HepG2 (cell line): ENCODE measurements around the gene CCDC57. TPM values are rescaled to one million over a fixed set of nuclear protein-coding genes. Genes with fewer than 3 reads are reported as not detected.

Source experiments
- ATAC-seq: fragments of 200-7000 bp; cut with Tn5 transposase; 3 replicates; pipeline ENCODE4 v1.9.1; 2020; ENCODE audit warnings: mild to moderate bottlenecking, moderate library complexity
- BruUV-seq: library from RNA; stranded (reverse); fragments of 400-500 nt; replicated peaks from 2 replicates; lab custom pipeline; 2021; lab: Mats Ljungman, UMichigan
- CTCF ChIA-PET: fragments of 300-600 bp; formaldehyde crosslinking; extraction: SDS; loops from one replicate; lab custom pipeline; 2021; ENCODE audit warnings: low total read pairs, inconsistent platforms, low intra/inter-chr PET ratio; lab: Yijun Ruan, JAX
- POLR2A ChIA-PET: fragments of 350-600 bp; sonication (Branson Sonifier 250); formaldehyde crosslinking; loops from one replicate; lab custom pipeline; 2020; ENCODE audit warnings: antibody characterized with exemption, inconsistent platforms; lab: Yijun Ruan, JAX
- DNase-seq: peaks from one replicate; pipeline ENCODE4 v3.0.0-alpha.2; 2015; ENCODE audit warnings: low spot score
- FAIRE-seq: peaks from 3 replicates; lab custom pipeline; 2011; peaks lifted over from hg19 to GRCh38; lab: Jason Lieb, UNC
- H2AFZ ChIP-seq: one replicate; pipeline ENCODE4 v1.6.1; 2011; ENCODE audit warnings: low read length, inconsistent platforms
- H3K27ac ChIP-seq: fragments of 300-600 bp; 3 replicates; pipeline ENCODE4 v1.8.0; 2011; ENCODE audit warnings: mixed run types, mild to moderate bottlenecking, mixed read lengths, low read length, inconsistent platforms; ENCODE audit not compliant: insufficient read depth; ENCODE audit errors: extremely low read length
- H3K27me3 ChIP-seq, 2 experiments: fragments of 200-600 bp in 1 of 2; 2 replicates in 1 of 2; 3 replicates in 1 of 2; pipeline versions ENCODE4 v1.6.0 to v1.8.0; 2011; ENCODE audit warnings: low read length in 2 of 2, mild to moderate bottlenecking in 2 of 2, moderate library complexity in 2 of 2, inconsistent platforms in 1 of 2; ENCODE audit not compliant: insufficient read depth in 2 of 2, control insufficient read depth in 1 of 2
- H3K36me3 ChIP-seq, 2 experiments: fragments of 200-600 bp in 1 of 2; replicated peaks in 1 of 2; 2 replicates in 1 of 2; 3 replicates in 1 of 2; pipeline versions ENCODE4 v1.5.1 to v1.8.0; 2011; ENCODE audit warnings: low read length in 2 of 2, inconsistent platforms in 1 of 2; ENCODE audit not compliant: insufficient read depth in 2 of 2, control insufficient read depth in 1 of 2
- H3K4me1 ChIP-seq: 2 replicates; pipeline ENCODE4 v1.5.1; 2012; ENCODE audit warnings: low read length, inconsistent platforms; ENCODE audit not compliant: insufficient read depth
- H3K4me2 ChIP-seq: 2 replicates; pipeline ENCODE4 v1.6.0; 2011; ENCODE audit warnings: low read depth, low read length, inconsistent platforms
- H3K4me3 ChIP-seq, 3 experiments: fragments of 200-600 bp in 1 of 3; sonication (generic), shearing (Covaris generic) in 1 of 3; replicated peaks in 1 of 3; 2 replicates each; pipeline ENCODE4 v1.5.1; 2011 to 2016; ENCODE audit warnings: low read length in 3 of 3, inconsistent platforms in 2 of 3, low read depth in 2 of 3, mild to moderate bottlenecking in 2 of 3, control low read depth in 1 of 3, mixed read lengths in 1 of 3; ENCODE audit not compliant: insufficient read depth in 1 of 3
- H3K79me2 ChIP-seq: one replicate; pipeline ENCODE4 v1.6.1; 2011; ENCODE audit warnings: low read length, inconsistent platforms; ENCODE audit not compliant: insufficient read depth
- H3K9ac ChIP-seq: 2 replicates; pipeline ENCODE4 v1.6.0; 2011; ENCODE audit warnings: mild to moderate bottlenecking, low read depth, low read length, inconsistent platforms; ENCODE audit not compliant: insufficient read depth
- H3K9me3 ChIP-seq: 2 replicates; pipeline ENCODE4 v1.5.1; 2012; ENCODE audit warnings: mild to moderate bottlenecking, low read length
- H4K20me1 ChIP-seq: 2 replicates; pipeline ENCODE4 v1.6.0; 2011; ENCODE audit warnings: inconsistent platforms, mild to moderate bottlenecking, low read length, moderate library complexity; ENCODE audit not compliant: insufficient read depth
- ARID2 ChIP-seq: sonication (generic); formaldehyde crosslinking; IDR thresholded peaks from 2 replicates; pipeline ENCODE4 v1.8.1; 2022; ENCODE audit warnings: mild to moderate bottlenecking, missing genetic modification reagents, borderline replicate concordance
- GTF2F1 ChIP-seq: fragments of 150-350 bp; IDR thresholded peaks from 2 replicates; pipeline ENCODE4 v1.6.1; 2014; ENCODE audit warnings: low read length
- HDAC2 ChIP-seq: sonication (generic); formaldehyde crosslinking; IDR thresholded peaks from 2 replicates; pipeline ENCODE4 v1.4.0; 2020; ENCODE audit warnings: missing genetic modification reagents
- HDAC6 ChIP-seq: fragments of 200-600 bp; sonication (generic); IDR thresholded peaks from 2 replicates; pipeline ENCODE4 v1.7.0; 2017; ENCODE audit warnings: mild to moderate bottlenecking, antibody characterized with exemption, low read length, low read depth
- HMGA1 ChIP-seq: sonication (generic); formaldehyde crosslinking; conservative IDR thresholded peaks from 2 replicates; pipeline ENCODE4 v1.4.0; 2020; ENCODE audit warnings: missing genetic modification reagents
- MLLT10 ChIP-seq: sonication (generic); formaldehyde crosslinking; IDR thresholded peaks from 2 replicates; pipeline ENCODE4 v1.4.0; 2020; ENCODE audit warnings: missing genetic modification reagents
- NAIF1 ChIP-seq: sonication (generic); formaldehyde crosslinking; IDR thresholded peaks from 2 replicates; pipeline ENCODE4 v1.5.0; 2020; ENCODE audit warnings: mild to moderate bottlenecking, missing genetic modification reagents, borderline replicate concordance
- NCOA5 ChIP-seq: sonication (generic); formaldehyde crosslinking; IDR thresholded peaks from 2 replicates; pipeline ENCODE4 v1.4.0; 2020; ENCODE audit warnings: missing genetic modification reagents
- ONECUT2 ChIP-seq: sonication (generic); formaldehyde crosslinking; IDR thresholded peaks from 2 replicates; pipeline ENCODE4 v1.4.0; 2020; ENCODE audit warnings: missing genetic modification reagents
- SIN3A ChIP-seq: IDR thresholded peaks from 2 replicates; pipeline ENCODE4 v1.6.1; 2011; ENCODE audit warnings: low read depth, mild to moderate bottlenecking, control low read depth, low read length, borderline replicate concordance
- ZC3H13 ChIP-seq: sonication (generic); formaldehyde crosslinking; IDR thresholded peaks from 2 replicates; pipeline ENCODE4 v1.8.1; 2023; ENCODE audit warnings: mild to moderate bottlenecking, missing genetic modification reagents, moderate library complexity
- ZHX1 ChIP-seq: sonication (generic); formaldehyde crosslinking; IDR thresholded peaks from 2 replicates; pipeline ENCODE4 v1.8.1; 2022; ENCODE audit warnings: low read depth, mild to moderate bottlenecking, missing genetic modification reagents
- ZNF280B ChIP-seq: sonication (generic); formaldehyde crosslinking; IDR thresholded peaks from 2 replicates; pipeline ENCODE4 v1.5.0; 2020; ENCODE audit warnings: missing genetic modification reagents, mild to moderate bottlenecking, borderline replicate concordance
- ZNF547 ChIP-seq: sonication (generic); formaldehyde crosslinking; IDR thresholded peaks from 2 replicates; pipeline ENCODE4 v1.5.1; 2020; ENCODE audit warnings: mild to moderate bottlenecking, missing genetic modification reagents
- ZNF784 ChIP-seq: sonication (generic); formaldehyde crosslinking; IDR thresholded peaks from 2 replicates; pipeline ENCODE4 v1.5.1; 2020; ENCODE audit warnings: missing genetic modification reagents, mild to moderate bottlenecking, borderline replicate concordance
- WGBS: methylation state at CpG from one replicate; pipeline ENCODE4 v1.1.6; 2017; ENCODE audit warnings: low lambda C conversion rate; 5-methylcytosine and 5-hydroxymethylcytosine counted together
- in situ Hi-C: cut with HindIII; loops from 2 replicates; pipeline ENCODE4 v1.10.0; 2017; ENCODE audit warnings: low pct_unique_long_range_greater_than_20kb; ENCODE audit not compliant: extremely low pct_ligation_motif_present
- intact Hi-C: fragments of 100-400 bp; cut with micrococcal nuclease; formaldehyde crosslinking; loops from one replicate; pipeline ENCODE4 v1.10.0; 2022; ENCODE audit not compliant: unreplicated experiment
- polyA plus RNA-seq, 8 experiments: library from polyadenylated mRNA; depleted of rRNA in 3 of 8; stranded (reverse) in 7 of 8; unstranded in 1 of 8; fragments of >200 nt; fragmentation: Illumina TruSeq in 4 of 8; extraction: Trizol in 4 of 8; gene quantifications; 2 replicates each; pipeline versions ENCODE4 v1.2.1 to v1.2.3, GENCODE V29; 2011 to 2016; ENCODE audit warnings: low read depth in 4 of 8, missing spikeins in 1 of 8, mixed read lengths in 1 of 8; ENCODE audit not compliant: insufficient read depth in 1 of 8
- total RNA-seq, 5 experiments: library from RNA; depleted of rRNA; stranded (reverse); fragments of >200 nt; fragmentation: Illumina TruSeq; extraction: Trizol; gene quantifications; 2 replicates each; pipeline ENCODE4 v1.2.3, GENCODE V29; 2016; ENCODE audit warnings: low read depth in 1 of 5
- TF ChIP-seq, protein P1 (sequence below): sonication (generic); formaldehyde crosslinking; IDR thresholded peaks from 2 replicates; pipeline ENCODE4 v1.4.0; 2020; ENCODE audit warnings: low read depth, mild to moderate bottlenecking, missing genetic modification reagents

The CCDC57 gene
- total and polyA plus RNA-seq, 2 of the 13 experiments (the other 11 are each of a cell fraction or from before 2014, with no cell fraction given), result 59.3 to 59.9 TPM

DNA sequence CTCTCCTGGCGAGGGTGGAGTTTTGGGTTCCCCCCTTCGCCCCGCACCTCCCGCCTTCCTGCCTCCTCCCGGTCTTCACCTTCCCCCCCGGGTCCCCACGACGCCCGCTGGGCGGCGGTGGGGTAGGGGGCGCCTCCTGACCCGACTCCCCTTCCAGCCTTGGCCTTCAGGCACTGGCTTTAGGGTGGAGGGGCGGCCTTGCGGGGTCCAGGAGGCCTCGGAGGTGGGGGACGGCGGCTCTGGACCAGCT lies 18.6 kb upstream of the CCDC57 start (continued):
- TF ChIP-seq ARID2 (CRISPR knock-in tag) (peak; percentile 45; the same call in 1 of the 2 replicates), ZC3H13 (peak; percentile 15)

- Histone ChIP-seq H3K27ac (peak overlapping the region; percentile 84), H4K20me1 (peaks cover 62% of the 10 kb centered on the region), H3K27me3 (no peaks in the 10 kb centered on the region; a peak in 1 of 5 replicates), H3K36me3 (peaks cover 13 to 18% of the 10 kb centered on the region in 2 experiments; a peak in 3 of 5 replicates), H3K4me1 (peaks cover 75% of the 10 kb centered on the region), H3K4me2 (peak overlapping the region; percentile 87), H3K9me3 (no peaks in the 10 kb centered on the region), H3K79me2 (peaks cover 64% of the 10 kb centered on the region), H3K9ac (peak overlapping the region; percentile 91), H3K4me3 (peak overlapping the region; percentile 76 to 99 (median 97)), H2AFZ (no peak overlapping the region)
- DNase-seq (peak; percentile 87), FAIRE-seq (peak; percentile 51), ATAC-seq (peak; percentile 53)
- TSS peak; percentile 67 for BruUV-seq
- ChIA-PET POLR2A (interaction anchor here (1.0 to 5.0 kb wide), 18 partner anchors 11 to 193 kb away, joined by 3 to 117 read pairs (median 5); partner anchors contain the start of genes CCDC57, CD7, CSNK1D and DCXR), CTCF (interaction anchor here (1.9 kb wide), 1 partner anchor 26 kb away, joined by 6 read pairs; no protein-coding TSS in a partner anchor)
- whole genome bisulfite sequencing, result 1% methylated on average over 11 of the region's 76 CpGs
- intact Hi-C loops (loop anchor here (2.0 to 10.0 kb wide), 2 partner anchors 14 to 126 kb away; no protein-coding TSS in a partner anchor), in situ Hi-C loops (no loop called here)
- TF ChIP-seq ZNF280B, result peak; percentile 10
- TF ChIP-seq NAIF1 (CRISPR knock-in tag), result peak; percentile 89
- TF ChIP-seq GTF2F1, result no peak
- no peak for TF ChIP-seq HMGA1 (CRISPR knock-in tag)
- TF ChIP-seq ONECUT2 (CRISPR knock-in tag), result no peak
- TF ChIP-seq, protein P1, sequence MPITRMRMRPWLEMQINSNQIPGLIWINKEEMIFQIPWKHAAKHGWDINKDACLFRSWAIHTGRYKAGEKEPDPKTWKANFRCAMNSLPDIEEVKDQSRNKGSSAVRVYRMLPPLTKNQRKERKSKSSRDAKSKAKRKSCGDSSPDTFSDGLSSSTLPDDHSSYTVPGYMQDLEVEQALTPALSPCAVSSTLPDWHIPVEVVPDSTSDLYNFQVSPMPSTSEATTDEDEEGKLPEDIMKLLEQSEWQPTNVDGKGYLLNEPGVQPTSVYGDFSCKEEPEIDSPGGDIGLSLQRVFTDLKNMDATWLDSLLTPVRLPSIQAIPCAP (CRISPR knock-in tag), result peak; percentile 95
- no peak for TF ChIP-seq HDAC6
- TF ChIP-seq ZNF547, result peak; percentile 99; the same call in 1 of the 2 replicates
- peak; percentile 95; the same call in 1 of the 2 replicates for TF ChIP-seq ZNF784 (CRISPR knock-in tag)
- 0 out of 2 replicates have a peak, but pooled peaks have one; percentile 18 for TF ChIP-seq MLLT10
- TF ChIP-seq ZHX1, result no peak; the same call in 1 of the 2 replicates
- TF ChIP-seq HDAC2 (CRISPR knock-in tag), result peak; percentile 93
- peak; percentile 35; the same call in 1 of the 2 replicates for TF ChIP-seq SIN3A
- peak; percentile 89; the same call in 1 of the 2 replicates for TF ChIP-seq NCOA5 (CRISPR knock-in tag)
Measured at GRCh38 chr17:82230609-82231311, 18.1 kb upstream of the CCDC57 start.
